CD4-positive, CD25-positive, alpha-beta regulatory T cell (primary cell): ENCODE data around the gene ADAM8. TPM values are rescaled to one million over a fixed set of nuclear protein-coding genes. Genes with fewer than 3 reads are reported as not detected.
"Not testable (repeated sequence)": the region's sequence is repeated elsewhere in the genome, so short reads cannot be mapped to it uniquely, and the experiment has no call there.

Experiments
- ATAC-seq, 2 donors: fragments of 150-1000 bp; cut with Tn5 transposase; one replicate each; pipeline ENCODE4 v1.10.0; 2021; ENCODE audit warnings: low read depth in 2 of 2, moderate number of reproducible peaks in 2 of 2, moderate library complexity in 1 of 2
- DNase-seq, 3 donors: peaks; one replicate each; pipeline versions ENCODE4 v3.0.0 to v3.0.0-alpha.2; 2012 to 2022; ENCODE audit warnings: mixed read lengths in 1 of 3
- H3K27ac ChIP-seq: one replicate; pipeline ENCODE4 v1.7.0; 2013; ENCODE audit warnings: mild to moderate bottlenecking, low read length; ENCODE audit not compliant: insufficient read depth, poor library complexity, severe bottlenecking
- H3K27me3 ChIP-seq: one replicate; pipeline ENCODE4 v1.7.0; 2013; ENCODE audit warnings: low read length; ENCODE audit not compliant: control insufficient read depth, insufficient read depth
- H3K36me3 ChIP-seq: one replicate; pipeline ENCODE4 v1.7.0; 2013; ENCODE audit warnings: mild to moderate bottlenecking, low read length, moderate library complexity; ENCODE audit not compliant: control insufficient read depth, insufficient read depth
- H3K4me1 ChIP-seq: 2 replicates; pipeline ENCODE4 v1.7.0; 2013; ENCODE audit warnings: mild to moderate bottlenecking, low read length; ENCODE audit not compliant: insufficient read depth, control insufficient read depth, poor library complexity, severe bottlenecking
- H3K4me3 ChIP-seq: one replicate; pipeline ENCODE4 v1.7.0; 2013; ENCODE audit warnings: low read depth, mild to moderate bottlenecking, low read length, moderate library complexity
- H3K9me3 ChIP-seq, 2 experiments: 1 replicate in 1 of 2; 2 replicates in 1 of 2; pipeline ENCODE4 v1.7.0; 2013; ENCODE audit warnings: low read length in 2 of 2, mild to moderate bottlenecking in 1 of 2, moderate library complexity in 1 of 2; ENCODE audit not compliant: control insufficient read depth in 2 of 2
- H3K27ac Mint-ChIP-seq, 3 donors: one replicate each; pipeline ENCODE4 v1.8.0; 2020 to 2022; ENCODE audit warnings: mild to moderate bottlenecking in 3 of 3, mixed read lengths in 3 of 3, moderate library complexity in 2 of 3
- H3K27me3 Mint-ChIP-seq: one replicate; pipeline ENCODE4 v1.8.0; 2022; ENCODE audit warnings: mild to moderate bottlenecking, mixed read lengths
- H3K36me3 Mint-ChIP-seq: one replicate; pipeline ENCODE4 v1.8.0; 2020; ENCODE audit warnings: mixed read lengths
- H3K4me1 Mint-ChIP-seq, 4 donors: one replicate each; pipeline ENCODE4 v1.8.0; 2020 to 2022; ENCODE audit warnings: mixed read lengths in 4 of 4, mild to moderate bottlenecking in 1 of 4
- H3K4me3 Mint-ChIP-seq, 4 donors: one replicate each; pipeline ENCODE4 v1.8.0; 2020 to 2022; ENCODE audit warnings: mild to moderate bottlenecking in 4 of 4, mixed read lengths in 4 of 4, moderate library complexity in 3 of 4
- H3K9me3 Mint-ChIP-seq, 7 donors: one replicate each; pipeline ENCODE4 v1.8.0; 2020 to 2022; ENCODE audit warnings: mixed read lengths in 7 of 7, mild to moderate bottlenecking in 3 of 7, moderate library complexity in 2 of 7
- polyA plus RNA-seq, 4 donors: library from polyadenylated mRNA; unstranded; fragments of 300-500 nt; fragmentation: Illumina TruSeq; gene quantifications; one replicate each; pipeline ENCODE4 v1.2.3, GENCODE V29; 2021
- total RNA-seq: library from RNA; stranded (reverse); gene quantifications from one replicate; pipeline ENCODE4 v1.2.3, GENCODE V29; 2022

The ADAM8 gene
- total and polyA plus RNA-seq, 5 donors from 2014 or later: 33.4 to 148 (median 54.3) TPM

GRCh38 chr10:133235265-133235855 lies 41.3 kb downstream of the ADAM8 start:
- DNase-seq: no peak
- H3K27ac ChIP-seq: no peak overlapping the region
- no peaks in the 10 kb centered on the region for H3K36me3 Mint-ChIP-seq

DNA sequence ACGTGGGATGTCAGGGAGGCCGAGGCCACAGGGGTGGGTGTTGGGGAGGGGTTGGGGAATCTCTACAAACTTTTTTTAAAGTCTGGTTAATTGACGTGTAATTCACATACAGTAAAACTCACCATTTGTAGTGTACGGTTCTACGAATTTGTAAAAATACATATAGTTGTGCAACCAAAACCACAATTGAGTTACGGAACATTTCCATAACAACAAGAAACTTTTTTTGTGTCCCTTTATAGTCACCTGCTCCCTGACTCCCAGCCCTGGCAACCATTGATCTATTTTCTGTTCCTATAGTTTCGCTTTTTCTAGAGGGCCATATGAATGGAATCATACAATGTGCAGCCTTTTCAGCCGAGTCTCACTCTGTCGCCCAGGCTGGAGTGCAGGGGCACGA lies 41.9 kb downstream of the ADAM8 start:
- H3K4me1 ChIP-seq: peaks cover 30% of the 10 kb centered on the region
- H3K36me3 Mint-ChIP-seq, H3K27me3 ChIP-seq, H3K9me3 ChIP-seq, H3K36me3 ChIP-seq, ATAC-seq, DNase-seq, H3K27ac Mint-ChIP-seq, H3K9me3 Mint-ChIP-seq, H3K27ac ChIP-seq, H3K4me3 ChIP-seq: not testable (repeated sequence)
- Mint-ChIP-seq H3K27me3 (peaks cover 63% of the 10 kb centered on the region), H3K4me3 (peak overlapping the region; percentile 35 to 76 (median 66)), H3K4me1 (peaks cover 0 to 16% (median 2%) of the 10 kb centered on the region in 4 donors)

More at GRCh38 chr10:133235265-133235855, 41.3 kb downstream of the ADAM8 start:
- ATAC-seq: peak in 1 of 2 donors; percentile 16
- Histone ChIP-seq H3K9me3 (no peaks in the 10 kb centered on the region), H3K36me3 (no peaks in the 10 kb centered on the region), H3K27me3 (peaks cover 5% of the 10 kb centered on the region), H3K4me3 (no peak overlapping the region), H3K4me1 (peaks cover 30% of the 10 kb centered on the region)
- H3K4me1 Mint-ChIP-seq: peaks cover 0 to 16% (median 2%) of the 10 kb centered on the region in 4 donors
- peak overlapping the region; percentile 50 to 76 (median 66) for H3K4me3 Mint-ChIP-seq
- peaks cover 63% of the 10 kb centered on the region for H3K27me3 Mint-ChIP-seq
- H3K27ac Mint-ChIP-seq: peak overlapping the region in 1 of 3 donors; percentile 14
- no peaks in the 10 kb centered on the region for H3K9me3 Mint-ChIP-seq

GRCh38 chr10:133231946-133232574 lies 44.6 kb downstream of the ADAM8 start:
- Histone ChIP-seq H3K4me3 (no peak overlapping the region), H3K4me1 (peaks cover 25% of the 10 kb centered on the region), H3K27ac (no peak overlapping the region), H3K27me3 (peaks cover 8% of the 10 kb centered on the region), H3K36me3 (no peaks in the 10 kb centered on the region), H3K9me3 (no peaks in the 10 kb centered on the region)
- H3K9me3 Mint-ChIP-seq: no peaks in the 10 kb centered on the region
- no peak for ATAC-seq
- no peaks in the 10 kb centered on the region for H3K36me3 Mint-ChIP-seq
- peak overlapping the region in 1 of 4 donors; percentile 29 for H3K4me3 Mint-ChIP-seq
- DNase-seq: no peak
- H3K27ac Mint-ChIP-seq: no peak overlapping the region
- H3K27me3 Mint-ChIP-seq: peaks cover 59% of the 10 kb centered on the region
- peaks cover 0 to 17% (median 3%) of the 10 kb centered on the region in 4 donors for H3K4me1 Mint-ChIP-seq

GRCh38 chr10:133231244-133231945 lies 45.3 kb downstream of the ADAM8 start:
- Mint-ChIP-seq H3K36me3 (no peaks in the 10 kb centered on the region), H3K27ac (no peak overlapping the region), H3K4me1 (peaks cover 0 to 20% (median 5%) of the 10 kb centered on the region in 4 donors), H3K4me3 (no peak overlapping the region), H3K27me3 (peaks cover 62% of the 10 kb centered on the region), H3K9me3 (no peaks in the 10 kb centered on the region)
- no peak for DNase-seq
- peaks cover 8% of the 10 kb centered on the region for H3K27me3 ChIP-seq
- no peak overlapping the region for H3K4me3 ChIP-seq
- no peaks in the 10 kb centered on the region for H3K36me3 ChIP-seq
- no peak for ATAC-seq
- H3K9me3 ChIP-seq: no peaks in the 10 kb centered on the region
- no peak overlapping the region for H3K27ac ChIP-seq
- peaks cover 19% of the 10 kb centered on the region for H3K4me1 ChIP-seq

DNA sequence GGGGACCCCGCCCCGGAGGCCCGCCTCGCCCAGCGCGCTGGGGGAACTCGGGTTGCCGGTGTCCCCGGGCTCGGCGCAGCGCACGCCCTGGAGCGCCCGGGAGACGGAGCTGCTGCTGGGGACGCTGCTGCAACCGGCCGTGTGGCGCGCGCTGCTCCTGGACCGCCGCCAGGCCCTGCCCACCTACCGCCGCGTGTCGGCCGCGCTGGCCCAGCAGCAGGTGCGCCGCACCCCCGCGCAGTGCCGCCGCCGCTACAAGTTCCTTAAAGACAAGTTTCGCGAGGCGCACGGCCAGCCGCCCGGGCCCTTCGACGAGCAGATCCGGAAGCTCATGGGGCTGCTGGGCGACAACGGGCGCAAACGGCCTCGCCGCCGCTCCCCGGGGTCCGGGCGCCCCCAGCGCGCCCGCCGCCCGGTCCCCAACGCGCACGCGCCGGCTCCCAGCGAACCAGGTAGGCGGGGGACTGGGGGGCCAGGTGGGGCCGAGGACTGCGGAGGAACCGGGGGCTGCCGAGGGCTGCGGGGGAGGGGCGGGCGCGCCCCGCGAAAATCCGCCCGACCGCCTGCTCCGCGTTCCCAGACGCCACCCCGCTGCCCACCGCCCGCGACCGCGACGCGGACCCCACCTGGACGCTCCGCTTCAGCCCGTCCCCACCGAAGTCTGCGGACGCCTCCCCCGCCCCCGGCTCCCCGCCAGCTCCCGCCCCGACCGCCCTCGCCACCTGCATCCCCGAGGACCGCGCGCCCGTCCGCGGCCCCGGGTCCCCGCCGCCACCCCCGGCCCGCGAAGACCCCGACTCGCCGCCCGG lies 46.1 kb downstream of the ADAM8 start:
- DNase-seq (peak in 1 of 3 donors; percentile 35), ATAC-seq (no peak)
- H3K9me3 ChIP-seq: no peaks in the 10 kb centered on the region
- H3K27me3 Mint-ChIP-seq: peaks cover 66% of the 10 kb centered on the region
- no peak overlapping the region for H3K27ac ChIP-seq
- no peak overlapping the region for H3K4me3 Mint-ChIP-seq
- H3K4me3 ChIP-seq: no peak overlapping the region
- H3K36me3 Mint-ChIP-seq: no peaks in the 10 kb centered on the region
- no peaks in the 10 kb centered on the region for H3K9me3 Mint-ChIP-seq
- H3K27ac Mint-ChIP-seq: no peak overlapping the region
- no peaks in the 10 kb centered on the region for H3K36me3 ChIP-seq
- peaks cover 8% of the 10 kb centered on the region for H3K27me3 ChIP-seq
- H3K4me1 ChIP-seq: peaks cover 11% of the 10 kb centered on the region
- H3K4me1 Mint-ChIP-seq: peaks cover 0 to 24% (median 9%) of the 10 kb centered on the region in 4 donors

DNA sequence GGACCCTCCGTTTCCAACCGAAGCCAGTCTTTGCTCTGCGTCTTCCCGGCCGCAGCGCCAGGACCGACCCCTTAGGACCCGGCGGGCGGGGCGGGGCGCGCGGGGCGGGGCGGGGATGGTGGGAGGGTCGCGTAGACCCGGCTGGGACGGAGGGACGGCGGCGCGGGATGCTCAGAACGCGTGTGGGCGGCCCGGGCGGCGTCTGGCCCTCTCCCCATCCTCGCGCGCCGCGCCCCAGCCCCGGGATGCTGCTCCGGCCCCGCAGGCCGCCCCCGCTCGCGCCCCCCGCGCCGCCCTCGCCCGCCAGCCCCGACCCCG lies 46.7 kb downstream of the ADAM8 start, which contains the start of gene UTF1:
TSS of gene UTF1 (plus strand) at position 174 of the 318 bp plus-strand sequence. CDS start at position 246, 72 bp downstream.
- ATAC-seq (no peak), DNase-seq (no peak)
- Histone ChIP-seq H3K4me3 (no peak within 1 kb of the TSS), H3K27ac (no peak within 1 kb of the TSS), H3K9me3 (no peaks in the 10 kb centered on the region), H3K4me1 (peaks cover 5% of the 10 kb centered on the region), H3K36me3 (no peaks in the 10 kb centered on the region), H3K27me3 (peaks cover 8% of the 10 kb centered on the region)
- Mint-ChIP-seq H3K36me3 (no peaks in the 10 kb centered on the region), H3K27ac (no peak within 1 kb of the TSS), H3K4me3 (peak within 1 kb of the TSS in 2 of 4 donors; percentile 69 to 70), H3K4me1 (peaks cover 0 to 22% (median 9%) of the 10 kb centered on the region in 4 donors), H3K27me3 (peaks cover 63% of the 10 kb centered on the region), H3K9me3 (no peaks in the 10 kb centered on the region)

- no peak overlapping the region for H3K4me3 ChIP-seq
- H3K36me3 ChIP-seq: no peaks in the 10 kb centered on the region
- Mint-ChIP-seq H3K4me1 (peaks cover 0 to 19% (median 9%) of the 10 kb centered on the region in 4 donors), H3K27me3 (peaks cover 61% of the 10 kb centered on the region), H3K4me3 (peak overlapping the region in 2 of 4 donors; percentile 69 to 70), H3K36me3 (no peaks in the 10 kb centered on the region), H3K9me3 (no peaks in the 10 kb centered on the region), H3K27ac (no peak overlapping the region)
- H3K27ac ChIP-seq: no peak overlapping the region
- peaks cover 5% of the 10 kb centered on the region for H3K4me1 ChIP-seq
- no peak for DNase-seq
- peaks cover 8% of the 10 kb centered on the region for H3K27me3 ChIP-seq
- no peak for ATAC-seq
- no peaks in the 10 kb centered on the region for H3K9me3 ChIP-seq
Measured at GRCh38 chr10:133229265-133230043, 47.2 kb downstream of the ADAM8 start.
